Measurements from ENCODE around the gene PRAC1.

DNA sequence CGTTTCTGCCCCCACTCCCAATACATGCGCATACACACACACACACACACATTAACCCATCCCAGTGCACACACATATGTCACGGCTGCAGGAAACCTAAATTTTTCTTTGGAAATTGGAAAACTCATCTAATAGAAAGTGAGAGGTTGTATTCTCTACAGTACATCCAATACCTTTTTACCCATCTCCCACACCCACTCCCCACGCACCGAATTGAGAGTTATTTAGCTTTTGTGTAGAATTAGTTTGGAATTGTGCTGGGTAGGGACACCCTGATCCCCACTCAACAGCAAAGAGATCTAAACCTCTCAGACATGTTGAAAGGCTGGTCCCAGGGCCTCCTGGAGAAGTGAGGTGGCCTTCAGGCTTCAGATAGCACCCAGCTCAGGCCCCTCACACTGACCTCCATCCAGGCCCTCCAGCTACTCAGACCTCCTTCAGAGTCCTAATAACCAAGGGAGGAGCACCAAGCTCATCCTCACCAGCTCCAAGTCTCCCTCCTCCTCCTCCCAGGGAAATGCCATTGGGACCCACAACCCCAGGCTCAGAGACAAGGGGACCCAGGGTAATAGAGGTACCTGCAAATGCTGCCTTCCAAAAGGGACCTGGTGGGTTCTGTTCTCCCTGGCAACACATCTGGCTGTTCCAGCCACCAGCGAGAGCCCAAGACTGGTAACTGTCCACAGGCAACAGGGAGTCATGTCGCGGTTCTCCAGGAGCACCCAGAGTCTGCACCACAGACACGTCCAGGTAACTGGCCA lies 5.3 kb upstream of the PRAC1 start:
- TF ChIP-seq JUND (IDR thresholded peaks at IDR 0.05) (no peak), CEBPB (IDR thresholded peaks at IDR 0.05; ENCODE audit: low read depth) (no peak), YY1 (IDR thresholded peaks at IDR 0.05; ENCODE audit: extremely low read depth, insufficient replicate concordance, low read depth, low read length) (no peak), POLR2AphosphoS5 (IDR thresholded peaks at IDR 0.05; ENCODE audit: low read depth, low read length) (no peak), EGR1 (IDR thresholded peaks at IDR 0.05; ENCODE audit: low read depth) (no peak), SRF (IDR thresholded peaks at IDR 0.05; ENCODE audit: low read depth) (no peak), POLR2A (IDR thresholded peaks at IDR 0.05; ENCODE audit: borderline replicate concordance, extremely low read depth, insufficient read depth, insufficient read length) (no peak)
- TF ChIP-seq, protein P1, sequence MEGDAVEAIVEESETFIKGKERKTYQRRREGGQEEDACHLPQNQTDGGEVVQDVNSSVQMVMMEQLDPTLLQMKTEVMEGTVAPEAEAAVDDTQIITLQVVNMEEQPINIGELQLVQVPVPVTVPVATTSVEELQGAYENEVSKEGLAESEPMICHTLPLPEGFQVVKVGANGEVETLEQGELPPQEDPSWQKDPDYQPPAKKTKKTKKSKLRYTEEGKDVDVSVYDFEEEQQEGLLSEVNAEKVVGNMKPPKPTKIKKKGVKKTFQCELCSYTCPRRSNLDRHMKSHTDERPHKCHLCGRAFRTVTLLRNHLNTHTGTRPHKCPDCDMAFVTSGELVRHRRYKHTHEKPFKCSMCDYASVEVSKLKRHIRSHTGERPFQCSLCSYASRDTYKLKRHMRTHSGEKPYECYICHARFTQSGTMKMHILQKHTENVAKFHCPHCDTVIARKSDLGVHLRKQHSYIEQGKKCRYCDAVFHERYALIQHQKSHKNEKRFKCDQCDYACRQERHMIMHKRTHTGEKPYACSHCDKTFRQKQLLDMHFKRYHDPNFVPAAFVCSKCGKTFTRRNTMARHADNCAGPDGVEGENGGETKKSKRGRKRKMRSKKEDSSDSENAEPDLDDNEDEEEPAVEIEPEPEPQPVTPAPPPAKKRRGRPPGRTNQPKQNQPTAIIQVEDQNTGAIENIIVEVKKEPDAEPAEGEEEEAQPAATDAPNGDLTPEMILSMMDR (IDR thresholded peaks at IDR 0.05 in 2 of 3, conservative IDR thresholded peaks at IDR 0.05 in 1 of 3; ENCODE audit: borderline replicate concordance in 1 of 3, insufficient read depth in 1 of 3, low read depth in 2 of 3, low read length in 2 of 3): no peak
- TF ChIP-seq, protein P2, sequence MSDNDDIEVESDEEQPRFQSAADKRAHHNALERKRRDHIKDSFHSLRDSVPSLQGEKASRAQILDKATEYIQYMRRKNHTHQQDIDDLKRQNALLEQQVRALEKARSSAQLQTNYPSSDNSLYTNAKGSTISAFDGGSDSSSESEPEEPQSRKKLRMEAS (IDR thresholded peaks at IDR 0.05): no peak
